Left lung (tissue), 10 donors: ENCODE data around the gene TRAF3. TPM values are rescaled to one million over a fixed set of nuclear protein-coding genes. Genes with fewer than 3 reads are reported as not detected.

Experiments used
- ATAC-seq: fragments of 200-7000 bp; cut with Tn5 transposase; one replicate; pipeline ENCODE4 v1.9.1; 2020; ENCODE audit warnings: moderate library complexity
- DNase-seq, 4 donors: peaks; one replicate each; pipeline ENCODE4 v3.0.0-alpha.2; 2013 to 2020
- H3K27ac ChIP-seq, 2 donors: fragments of 200-600 bp; sonication (generic) in 1 of 2; one replicate each; pipeline versions ENCODE4 v1.5.0 to v1.8.0; 2020 to 2021
- H3K27me3 ChIP-seq, 2 donors: fragments of 200-600 bp; sonication (generic) in 1 of 2; one replicate each; pipeline versions ENCODE4 v1.5.0 to v1.8.0; 2020 to 2021
- H3K36me3 ChIP-seq, 2 donors: fragments of 200-600 bp; sonication (generic) in 1 of 2; one replicate each; pipeline versions ENCODE4 v1.5.0 to v1.8.0; 2020 to 2021
- H3K4me1 ChIP-seq, 2 donors: fragments of 200-600 bp; one replicate each; pipeline ENCODE4 v1.8.0; 2021
- H3K4me3 ChIP-seq, 2 donors: fragments of 200-600 bp; sonication (generic) in 1 of 2; one replicate each; pipeline versions ENCODE4 v1.5.0 to v1.8.0; 2020 to 2021; ENCODE audit warnings: mild to moderate bottlenecking in 1 of 2
- H3K9me3 ChIP-seq, 2 donors: fragments of 200-600 bp; sonication (generic) in 1 of 2; one replicate each; pipeline versions ENCODE4 v1.5.0 to v1.8.0; 2020 to 2021
- CTCF ChIP-seq, 2 donors: fragments of 200-600 bp; sonication (generic) in 1 of 2; IDR thresholded peaks; one replicate each; pipeline versions ENCODE4 v1.5.0 to v1.8.0; 2021; ENCODE audit warnings: antibody characterized with exemption in 2 of 2
- intact Hi-C, 2 donors: fragments of 100-400 bp; cut with DNase I; formaldehyde crosslinking; loops; one replicate each; pipeline versions ENCODE4 v1.11.2 to v1.14.2; 2022
- polyA plus RNA-seq, 6 donors: library from polyadenylated mRNA; unstranded; fragments of 120-200 nt; gene quantifications; one replicate each; pipeline ENCODE4 v1.2.1, GENCODE V29; 2013; ENCODE audit not compliant: insufficient read length in 6 of 6
- total RNA-seq, 2 donors: library from RNA; stranded (reverse); fragmentation: NEBNext Ultra II Directional; extraction: Animal tissue kit (Norgen Biotek cat#: 25700); gene quantifications; one replicate each; pipeline ENCODE4 v1.2.1, GENCODE V29; 2021
- donor health status: DM: no; HTN: yes; CAD: no.
- donor health status: DM: no; HTN: no; CAD: no.

The TRAF3 gene
- total and polyA plus RNA-seq, 8 donors: 10.9 to 25.1 (median 13.1) TPM

GRCh38 chr14:102810523-102810922, 33.3 kb downstream of the TRAF3 start:
- intact Hi-C loops: no loop called here
- no peaks in the 10 kb centered on the region for H3K27me3 ChIP-seq
- H3K9me3 ChIP-seq: no peaks in the 10 kb centered on the region
- no peaks in the 10 kb centered on the region for H3K36me3 ChIP-seq
- no peaks in the 10 kb centered on the region for H3K4me1 ChIP-seq
- ATAC-seq (peak; percentile 20), DNase-seq (no peak)
- TF ChIP-seq CTCF (IDR thresholded peaks at IDR 0.05): no peak
- no peak overlapping the region for H3K27ac ChIP-seq
- H3K4me3 ChIP-seq: no peak overlapping the region

DNA sequence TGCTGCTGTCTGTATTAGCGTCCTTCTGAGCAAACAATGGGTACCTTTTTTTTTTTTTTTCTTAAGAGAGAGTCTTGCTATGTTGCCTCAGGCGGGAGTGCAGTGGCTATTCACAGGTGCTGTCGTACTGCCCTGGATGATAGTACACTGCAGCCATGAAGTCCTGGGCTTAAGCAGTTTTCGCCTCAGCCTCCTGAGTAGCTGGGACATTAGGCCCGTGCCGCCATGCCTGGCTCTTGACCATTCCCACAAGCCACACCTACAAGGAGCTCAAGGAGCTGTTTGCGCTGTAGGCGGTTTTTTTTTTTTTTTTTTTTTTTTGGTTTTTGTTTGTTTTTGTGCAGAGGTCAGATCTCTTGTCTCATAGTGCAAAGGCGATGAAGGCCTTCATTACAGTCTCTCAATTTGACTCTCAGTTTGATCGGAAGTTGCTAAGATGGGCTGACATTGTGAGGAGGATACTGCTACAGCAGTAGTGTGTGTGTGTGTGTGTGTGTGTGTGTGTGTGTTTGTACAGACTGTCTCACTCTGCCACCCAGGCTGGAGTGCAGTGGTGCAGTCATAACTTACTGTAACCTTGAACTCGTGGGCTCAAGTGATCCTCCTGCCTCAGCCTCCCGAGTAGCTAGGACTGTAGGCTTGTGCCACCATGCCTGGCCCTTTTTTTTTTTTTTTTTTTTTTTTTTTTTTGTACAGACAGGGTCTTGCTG, 34.2 kb downstream of the TRAF3 start:
- no peaks in the 10 kb centered on the region for H3K9me3 ChIP-seq
- H3K4me3 ChIP-seq: no peak overlapping the region
- peak; percentile 86 for ATAC-seq
- no peaks in the 10 kb centered on the region for H3K27me3 ChIP-seq
- intact Hi-C loops: no loop called here
- H3K36me3 ChIP-seq: no peaks in the 10 kb centered on the region
- no peak for DNase-seq
- no peak for TF ChIP-seq CTCF (IDR thresholded peaks at IDR 0.05)
- H3K27ac ChIP-seq: no peak overlapping the region
- no peaks in the 10 kb centered on the region for H3K4me1 ChIP-seq

DNA sequence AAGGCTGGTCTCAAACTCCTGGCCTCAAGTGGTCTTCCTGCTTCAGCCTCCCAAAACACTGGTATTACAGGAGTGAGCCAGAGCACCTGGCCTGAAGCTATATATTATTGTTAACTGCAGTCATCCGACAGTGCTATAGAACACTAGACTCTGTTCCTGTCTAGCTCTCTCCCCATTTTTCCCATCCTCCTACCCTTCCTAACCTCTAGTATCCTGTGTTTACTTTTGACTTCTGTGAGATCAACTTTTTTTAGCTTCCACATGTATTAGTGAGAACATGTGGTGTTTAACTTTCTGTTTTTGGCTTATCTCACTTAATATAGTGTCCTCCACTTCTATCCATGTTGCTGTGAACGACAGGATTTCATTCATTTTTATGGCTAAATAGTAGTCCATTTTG, 34.7 kb downstream of the TRAF3 start:
- no peaks in the 10 kb centered on the region for H3K36me3 ChIP-seq
- intact Hi-C loops: no loop called here
- no peak for TF ChIP-seq CTCF (IDR thresholded peaks at IDR 0.05)

GRCh38 chr14:102813691-102814090, 36.4 kb downstream of the TRAF3 start:
- H3K27me3 ChIP-seq: no peaks in the 10 kb centered on the region
- H3K4me1 ChIP-seq: peaks cover 0 to 6% of the 10 kb centered on the region in 2 donors
- no peaks in the 10 kb centered on the region for H3K9me3 ChIP-seq
- H3K27ac ChIP-seq: no peak overlapping the region
- no peaks in the 10 kb centered on the region for H3K36me3 ChIP-seq
- intact Hi-C loops: no loop called here
- no peak for DNase-seq
- no peak for TF ChIP-seq CTCF (IDR thresholded peaks at IDR 0.05)
- no peak overlapping the region for H3K4me3 ChIP-seq
- no peak for ATAC-seq

More for the DNA sequence above, 34.7 kb downstream of the TRAF3 start:
- H3K27me3 ChIP-seq: no peaks in the 10 kb centered on the region
- no peaks in the 10 kb centered on the region for H3K9me3 ChIP-seq
- no peaks in the 10 kb centered on the region for H3K4me1 ChIP-seq
- DNase-seq (no peak), ATAC-seq (no peak)
- H3K27ac ChIP-seq: no peak overlapping the region
- H3K4me3 ChIP-seq: no peak overlapping the region

- DNase-seq: no peak
- no peak for ATAC-seq
- H3K27ac ChIP-seq: no peak overlapping the region
- no peaks in the 10 kb centered on the region for H3K36me3 ChIP-seq
- intact Hi-C loops: no loop called here
- no peak overlapping the region for H3K4me3 ChIP-seq
- peaks cover 0 to 12% of the 10 kb centered on the region in 2 donors for H3K4me1 ChIP-seq
- no peak for TF ChIP-seq CTCF (IDR thresholded peaks at IDR 0.05)
- H3K27me3 ChIP-seq: no peaks in the 10 kb centered on the region
- no peaks in the 10 kb centered on the region for H3K9me3 ChIP-seq
Measured at GRCh38 chr14:102817318-102817717, 40.1 kb downstream of the TRAF3 start.
